ENCODE measurements around the gene RGL3.
"Not testable (repeated sequence)": the region's sequence is repeated elsewhere in the genome, so short reads cannot be mapped to it uniquely, and the experiment has no call there.

RGL3 gene

DNA sequence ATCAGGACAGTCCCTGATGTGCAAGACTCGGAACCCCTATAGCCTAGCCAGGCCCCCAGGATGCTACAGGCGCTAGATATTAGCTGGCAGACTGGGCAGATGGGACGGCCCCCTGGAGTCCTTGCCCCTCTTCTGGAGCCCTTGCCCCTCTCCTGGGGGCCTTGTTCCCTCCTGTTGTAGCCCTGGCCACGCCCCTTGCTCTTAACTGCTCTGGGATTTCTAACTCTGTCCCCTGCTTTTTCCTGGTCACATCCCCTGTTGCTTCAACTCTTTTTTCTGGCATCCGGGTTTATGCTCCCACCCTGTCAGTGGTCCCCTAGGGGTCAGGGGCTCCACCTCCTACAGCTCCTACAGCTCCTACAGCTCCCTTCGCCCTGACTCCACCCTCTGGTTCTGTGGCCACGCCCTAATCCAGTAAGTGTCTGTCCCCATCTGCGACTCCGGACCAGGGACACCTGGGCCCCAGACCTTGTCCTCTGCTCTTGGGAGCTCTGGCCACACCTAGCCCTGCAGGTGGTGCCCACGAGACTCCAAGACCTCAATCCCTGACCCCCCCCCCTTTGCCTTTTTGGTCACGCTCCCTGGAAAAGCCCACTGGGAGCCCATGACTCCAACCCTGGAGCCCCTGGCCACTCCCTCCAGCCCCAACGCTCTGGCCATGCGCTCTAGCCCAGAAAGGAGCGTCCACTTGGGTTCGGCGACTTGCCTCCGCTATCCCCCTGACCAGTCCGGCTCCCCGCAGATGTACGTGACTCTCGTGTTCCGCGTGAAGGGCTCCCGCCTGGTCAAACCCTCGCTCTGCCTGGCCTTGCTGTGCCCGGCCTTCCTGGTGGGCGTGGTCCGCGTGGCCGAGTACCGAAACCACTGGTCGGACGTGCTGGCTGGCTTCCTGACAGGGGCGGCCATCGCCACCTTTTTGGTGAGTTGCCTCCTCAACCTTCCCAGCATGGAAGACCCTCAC is 57.1 kb downstream of the RGL3 start:
- no peak for DNase-seq (ENCODE audit: low read depth, low spot score)

DNA sequence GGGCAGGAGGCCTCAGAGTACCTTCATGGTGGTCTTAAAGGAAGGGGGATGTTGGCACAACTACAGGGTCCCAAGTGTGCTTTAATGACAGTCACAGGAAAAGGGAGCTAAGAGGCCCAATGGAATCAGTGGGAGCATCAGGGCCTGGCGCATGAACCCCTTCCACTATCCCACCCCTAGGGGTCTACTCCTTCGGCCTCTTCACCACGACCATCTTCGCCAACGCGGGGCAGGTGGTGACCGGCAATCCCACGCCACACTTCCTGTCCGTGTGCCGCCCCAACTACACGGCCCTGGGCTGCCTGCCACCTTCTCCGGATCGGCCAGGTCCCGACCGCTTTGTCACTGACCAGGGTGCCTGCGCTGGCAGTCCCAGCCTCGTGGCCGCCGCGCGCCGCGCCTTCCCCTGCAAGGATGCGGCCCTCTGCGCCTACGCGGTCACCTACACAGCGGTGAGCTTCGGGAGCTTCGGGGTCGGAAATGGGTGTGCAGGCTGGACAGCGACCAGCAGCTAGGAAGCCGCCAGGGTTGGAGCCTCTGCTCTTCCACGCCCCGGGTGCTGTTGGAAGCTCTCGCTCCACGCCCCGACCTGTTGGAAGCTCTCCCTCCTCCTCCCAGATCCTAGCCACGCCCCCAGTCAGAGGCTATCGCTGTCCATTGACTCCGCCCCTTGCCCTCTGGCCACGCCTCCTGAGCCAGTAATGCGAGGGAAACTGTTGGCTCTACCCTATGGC is 57.9 kb downstream of the RGL3 start:
- no peak for DNase-seq (ENCODE audit: low read depth, low spot score)

- no peak for DNase-seq (ENCODE audit: low read depth, low spot score)
Measured at GRCh38 chr19:11359421-11359820, 59.7 kb downstream of the RGL3 start.

GRCh38 chr19:11356676-11357550 is 62.2 kb downstream of the RGL3 start:
- DNase-seq (ENCODE audit: low read depth, low spot score): no peak

DNA sequence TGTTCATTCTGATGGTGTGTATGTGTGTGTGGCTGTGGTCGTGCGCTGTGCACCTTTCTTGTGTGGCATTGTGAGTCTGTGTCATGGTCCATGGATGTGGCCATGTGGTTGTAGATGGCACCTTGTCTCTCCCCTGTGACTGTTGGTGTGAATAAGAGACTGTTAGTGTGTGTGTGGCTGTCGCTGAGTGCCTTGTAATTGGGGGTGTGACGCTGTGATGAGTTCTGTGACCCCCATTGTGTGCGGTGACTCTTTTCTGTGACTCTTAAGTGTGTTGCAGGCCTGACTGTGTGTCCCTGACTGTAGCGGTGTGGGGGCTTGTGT is 63.1 kb downstream of the RGL3 start:
- no peak for DNase-seq (ENCODE audit: low read depth, low spot score)

DNA sequence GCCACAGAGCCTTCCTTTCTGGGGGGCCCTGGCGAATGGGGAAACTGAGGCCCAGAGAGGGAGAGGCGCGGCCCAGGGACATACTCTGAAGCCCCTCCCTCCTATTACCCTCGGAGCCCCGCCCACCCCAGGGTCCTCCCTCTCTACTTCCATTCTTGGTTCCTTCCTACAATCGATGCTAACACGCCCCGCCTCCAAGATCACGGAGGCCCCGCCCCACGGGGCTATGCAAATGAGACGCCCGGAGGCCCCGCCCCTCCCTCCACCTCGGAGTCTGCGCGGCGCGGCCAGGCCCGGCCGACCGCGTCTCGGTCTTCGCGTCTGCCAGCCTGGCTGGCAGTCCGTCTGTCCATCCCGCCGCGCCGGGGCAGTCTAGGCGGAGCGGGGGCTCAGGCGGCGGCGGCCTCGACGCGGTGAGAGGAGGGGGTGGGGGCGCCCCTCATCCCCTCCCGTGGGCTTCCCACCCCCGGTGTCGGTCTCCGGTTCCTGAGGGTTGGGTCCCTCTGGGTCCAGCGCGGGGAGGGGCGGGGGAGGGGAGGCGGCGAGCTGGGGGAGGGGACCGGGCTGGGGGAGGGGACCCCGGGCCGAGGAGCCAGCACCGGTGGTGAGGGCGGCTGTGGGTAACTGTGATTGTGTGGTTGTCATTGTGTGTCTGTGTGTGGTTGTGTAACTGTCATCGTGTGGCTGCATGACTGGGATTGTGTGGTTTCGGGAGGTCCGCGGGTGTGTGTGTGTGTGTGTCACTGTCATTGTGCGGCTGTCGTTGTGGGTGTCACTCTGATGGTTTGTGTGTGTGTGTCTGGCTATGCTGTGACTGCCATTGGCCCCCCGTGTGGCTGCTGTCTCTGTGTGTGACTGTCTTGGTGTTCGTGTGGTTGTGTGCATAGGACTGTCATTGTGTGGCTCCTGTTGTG is 63.7 kb downstream of the RGL3 start, which contains the start of gene PLPPR2:
TSS of gene PLPPR2 (plus strand) at position 273 of the 914 bp plus-strand sequence. CDS start 2,242 bp downstream, outside the sequence.
- DNase-seq (ENCODE audit: low read depth, low spot score): no peak

- not testable (repeated sequence) for DNase-seq (ENCODE audit: low read depth, low spot score)
Measured at GRCh38 chr19:11354102-11354501, 65.0 kb downstream of the RGL3 start.

- DNase-seq (ENCODE audit: low read depth, low spot score): no peak
Measured at GRCh38 chr19:11349171-11349570, 69.9 kb downstream of the RGL3 start.

GRCh38 chr19:11347546-11348039 is 71.5 kb downstream of the RGL3 start:
- DNase-seq (ENCODE audit: low read depth, low spot score): no peak

DNA sequence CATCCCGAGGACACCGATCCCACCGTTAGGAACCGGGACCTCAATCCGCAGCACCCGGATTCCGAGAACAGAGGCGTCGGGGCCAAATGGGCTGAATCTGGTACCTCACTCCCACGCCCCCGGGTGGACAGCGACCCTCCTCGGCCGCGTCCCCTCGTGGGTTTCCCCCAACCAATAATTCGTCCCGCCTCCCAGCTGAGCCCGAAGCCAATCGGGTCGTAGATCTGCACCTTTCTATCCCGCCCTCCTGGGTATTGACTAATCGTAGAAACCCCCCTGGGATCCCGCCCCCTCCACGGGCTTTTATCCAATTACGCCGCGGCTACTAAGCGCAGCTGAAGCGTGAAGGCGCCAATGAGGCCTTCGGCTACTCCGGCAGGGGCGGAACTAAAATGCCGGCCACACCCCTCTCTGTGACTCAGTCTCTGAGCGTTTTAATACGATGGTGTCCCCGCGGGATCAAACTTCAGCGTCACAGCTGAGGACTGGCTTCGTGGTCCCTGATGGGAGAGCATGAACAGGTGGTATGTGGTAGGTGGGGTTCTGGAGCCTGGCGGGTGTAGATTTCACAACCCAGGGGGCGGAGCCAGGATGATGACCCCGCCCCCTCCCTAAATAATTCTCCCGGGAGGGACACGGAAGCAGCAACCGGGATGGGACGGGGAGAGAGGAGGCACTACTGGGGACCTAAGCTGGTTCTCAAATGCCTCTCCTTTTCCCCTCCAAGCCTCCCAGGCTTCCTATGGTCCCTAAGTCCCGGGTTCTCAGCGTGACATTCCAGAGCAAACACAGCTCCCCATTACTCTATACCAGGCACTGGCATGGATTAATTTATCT is 72.8 kb downstream of the RGL3 start, which contains the start of the genes CCDC159 and TMEM205:
TSS of gene CCDC159 (plus strand) at position 416 of the 837 bp plus-strand sequence. CDS start at position 504, 88 bp downstream.
TSS of gene TMEM205 (minus strand) at position 165 of the 837 bp plus-strand sequence. CDS start 649 bp downstream, outside the sequence.
- peak; percentile 93 for DNase-seq (ENCODE audit: low read depth, low spot score)

- no peak for DNase-seq (ENCODE audit: low read depth, low spot score)
Measured at GRCh38 chr19:11345122-11345803, 73.9 kb downstream of the RGL3 start.
